ENCODE data around the gene TBATA. TPM values are rescaled to one million over a fixed set of nuclear protein-coding genes. Genes with fewer than 3 reads are reported as not detected.

TBATA gene
- total and polyA plus RNA-seq, 2 of the 8 experiments (the other 6 are each of a cell fraction or from before 2014, with no cell fraction given) = not detected

GRCh38 chr10:70737250-70737649 is 47.9 kb downstream of the TBATA start:
- no peaks in the 10 kb centered on the region for H3K36me3 ChIP-seq (ENCODE audit: control insufficient read depth in 2 of 4, insufficient read depth in 4 of 4, low read length in 3 of 4)
- no peak overlapping the region for H3K14ac ChIP-seq (ENCODE audit: insufficient read length)
- no peak overlapping the region for H2AK5ac ChIP-seq (ENCODE audit: low read depth, low read length)
- H3K9ac ChIP-seq (replicated peaks in 1 of 4; ENCODE audit: extremely low read depth in 1 of 4, low read depth in 3 of 4, low read length in 3 of 4) = no peak overlapping the region
- peaks cover 0 to 2% (median 0%) of the 10 kb centered on the region in 4 experiments; a peak in 1 of 7 replicates for H3K27me3 ChIP-seq (replicated peaks in 1 of 4; ENCODE audit: control insufficient read depth in 3 of 4, extremely low read depth in 1 of 4, insufficient read depth in 3 of 4, low read length in 3 of 4)
- H2BK20ac ChIP-seq (ENCODE audit: low read length) = no peak overlapping the region
- no peak overlapping the region for H4K8ac ChIP-seq (ENCODE audit: extremely low read depth, insufficient read depth, low read length)
- H2BK120ac ChIP-seq (replicated peaks; ENCODE audit: low read depth, low read length) = no peak overlapping the region
- H2BK15ac ChIP-seq (ENCODE audit: low read length) = no peak overlapping the region
- FAIRE-seq (no peak), DNase-seq (ENCODE audit: low read depth in 1 of 2, low spot score in 2 of 2) (no peak)
- H3K4ac ChIP-seq (replicated peaks; ENCODE audit: insufficient read length, low read depth, low read length) = no peak overlapping the region
- H3K9me3 ChIP-seq (ENCODE audit: insufficient read depth in 2 of 2, low read depth in 1 of 2, low read length in 1 of 2) = no peaks in the 10 kb centered on the region
- no peak overlapping the region for H2BK12ac ChIP-seq (ENCODE audit: low read depth, low read length)
- no peak overlapping the region for H3K23ac ChIP-seq (ENCODE audit: insufficient read length)
- H4K20me1 ChIP-seq (replicated peaks in 1 of 2; ENCODE audit: control insufficient read depth in 1 of 2, insufficient read depth in 2 of 2, low read length in 2 of 2) = no peaks in the 10 kb centered on the region
- TF ChIP-seq POU5F1 (IDR thresholded peaks at IDR 0.05; ENCODE audit: low read depth, low read length) = no peak
- TF ChIP-seq, protein P1, sequence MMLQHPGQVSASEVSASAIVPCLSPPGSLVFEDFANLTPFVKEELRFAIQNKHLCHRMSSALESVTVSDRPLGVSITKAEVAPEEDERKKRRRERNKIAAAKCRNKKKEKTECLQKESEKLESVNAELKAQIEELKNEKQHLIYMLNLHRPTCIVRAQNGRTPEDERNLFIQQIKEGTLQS (IDR thresholded peaks at IDR 0.05; ENCODE audit: insufficient read depth, low read depth, low read length) = no peak
- TF ChIP-seq GABPA (IDR thresholded peaks at IDR 0.05; ENCODE audit: borderline replicate concordance, insufficient read depth, low read length) = no peak
- TF ChIP-seq GTF2F1 (IDR thresholded peaks at IDR 0.05; ENCODE audit: borderline replicate concordance, low read depth, low read length) = no peak
- TF ChIP-seq SP2 (IDR thresholded peaks at IDR 0.05; ENCODE audit: low read length) = no peak
- no peak overlapping the region for H4K5ac ChIP-seq (ENCODE audit: insufficient read length, low read depth, low read length)
- CTCF ChIA-PET (ENCODE audit: partially characterized antibody) = interaction anchor here (1.2 to 2.7 kb wide), 3 partner anchors 13 to 23 kb away, joined by 3 to 10 read pairs (median 5); no protein-coding TSS in a partner anchor
- H3K79me2 ChIP-seq (ENCODE audit: control insufficient read depth in 1 of 2, insufficient read depth in 2 of 2, low read length in 2 of 2) = no peaks in the 10 kb centered on the region
- no peaks in the 10 kb centered on the region for H3K79me1 ChIP-seq (ENCODE audit: low read depth, low read length)
- H3K4me3 ChIP-seq (ENCODE audit: extremely low read depth in 1 of 4, insufficient read depth in 2 of 4, low read depth in 3 of 4, low read length in 4 of 4) = no peak overlapping the region
- WGBS, 2 experiments (ENCODE audit: extremely low coverage in 1 of 2, insufficient coverage in 1 of 2, insufficient read length in 1 of 2, insufficient replicate concordance in 2 of 2, low coverage in 1 of 2, low lambda C conversion rate in 2 of 2, missing lambda C conversion rate in 1 of 2) = 85% methylated on average over 6 of the region's 6 CpGs; no CpG with 5 or more reads in 1 of the 2 experiments
- H3K18ac ChIP-seq (ENCODE audit: extremely low read depth, low read length) = no peak overlapping the region
- no peak overlapping the region for H2BK5ac ChIP-seq (ENCODE audit: low read depth, low read length)
- H3K56ac ChIP-seq (replicated peaks; ENCODE audit: insufficient read length, low read depth, low read length) = no peak overlapping the region
- POLR2A ChIA-PET (ENCODE audit: partially characterized antibody) = no interaction called here
- H2AFZ ChIP-seq (ENCODE audit: low read length) = no peak overlapping the region
- no peak overlapping the region for H3K27ac ChIP-seq (ENCODE audit: low read depth, low read length)
- no peak overlapping the region for H4K91ac ChIP-seq (replicated peaks; ENCODE audit: insufficient read length, low read length)
- H3K4me1 ChIP-seq (replicated peaks in 1 of 4; ENCODE audit: control insufficient read depth in 3 of 4, insufficient read depth in 4 of 4, low read length in 3 of 4) = peaks cover 0 to 4% (median 0%) of the 10 kb centered on the region in 4 experiments; a peak in 1 of 7 replicates
- no peak overlapping the region for H3K4me2 ChIP-seq (ENCODE audit: insufficient read depth in 1 of 2, low read depth in 2 of 2, low read length in 2 of 2)
- no peaks in the 10 kb centered on the region for H3K23me2 ChIP-seq (ENCODE audit: low read depth, low read length)

Data from H1 (cell line).